Epithelial cell of proximal tubule (primary cell): ENCODE data around the gene INO80B. TPM values are rescaled to one million over a fixed set of nuclear protein-coding genes. Genes with fewer than 3 reads are reported as not detected.
A peak's percentile ranks its signal among the peaks of the same experiment; 100 is the strongest.
"Not testable (repeated sequence)": the region's sequence is repeated elsewhere in the genome, so short reads cannot be mapped to it uniquely, and the experiment has no call there.

Experiments
- DNase-seq: peaks from one replicate; pipeline ENCODE4 v3.0.0-alpha.2; 2011; ENCODE audit warnings: low read depth
- H3K4me3 ChIP-seq: 2 replicates; pipeline ENCODE4 v1.5.1; 2011; ENCODE audit warnings: low read depth, mild to moderate bottlenecking, low read length
- CTCF ChIP-seq: conservative IDR thresholded peaks from 2 replicates; pipeline ENCODE4 v1.5.1; 2012; ENCODE audit warnings: low read depth, mild to moderate bottlenecking, low read length
- total RNA-seq: library from RNA; depleted of rRNA; stranded (reverse); fragments of >200 nt; gene quantifications from 2 replicates; pipeline ENCODE4 v1.2.3, GENCODE V29; 2015

The INO80B gene
- total RNA-seq, 1 donor from 2014 or later, result 5.3 TPM

GRCh38 chr2:74420006-74420405 lies 34.9 kb upstream of the INO80B start:
- H3K4me3 ChIP-seq, result no peak overlapping the region
- no peak for DNase-seq
- no peak for TF ChIP-seq CTCF

GRCh38 chr2:74420443-74421103 lies 34.3 kb upstream of the INO80B start:
- DNase-seq, result not testable (repeated sequence)
- H3K4me3 ChIP-seq, result peak overlapping the region; percentile 66

GRCh38 chr2:74421221-74421870 lies 33.5 kb upstream of the INO80B start, which contains the start of the genes C2orf81 and WDR54:
C2orf81 (minus strand) TSS chr2:74421619; CDS start chr2:74421560, 59 bp downstream.
WDR54 (plus strand) TSS chr2:74421730; CDS start chr2:74422154, 424 bp downstream.
- TF ChIP-seq CTCF, result no peak
- peak within 1 kb of the TSS; percentile 66 for H3K4me3 ChIP-seq
- no peak for DNase-seq

- H3K4me3 ChIP-seq, result no peak overlapping the region
- no peak for TF ChIP-seq CTCF
- DNase-seq, result no peak
Observed at GRCh38 chr2:74423231-74424095, 31.4 kb upstream of the INO80B start.

- H3K4me3 ChIP-seq, result no peak overlapping the region
- TF ChIP-seq CTCF, result no peak
- DNase-seq, result no peak
Observed at GRCh38 chr2:74424139-74424992, 30.5 kb upstream of the INO80B start.

GRCh38 chr2:74424995-74425406 lies 29.9 kb upstream of the INO80B start:
- TF ChIP-seq CTCF, result no peak
- DNase-seq, result no peak
- no peak overlapping the region for H3K4me3 ChIP-seq
